Thoracic aorta (tissue), 2 donors: ENCODE measurements around the gene NAIF1. TPM values are rescaled to one million over a fixed set of nuclear protein-coding genes. Genes with fewer than 3 reads are reported as not detected.

ENCODE experiments used
- ATAC-seq: fragments of 150-250 bp; one replicate; pipeline ENCODE4 v1.8.0; 2017; ENCODE audit warnings: low read depth; ENCODE audit not compliant: insufficient number of reproducible peaks, low FRiP score
- DNase-seq: peaks from one replicate; pipeline ENCODE4 v3.0.0-alpha.2; 2020; ENCODE audit warnings: low spot score
- H3K27ac ChIP-seq, 2 donors: fragments of 200-600 bp; sonication (generic); 1 replicate in 1 of 2; 2 replicates in 1 of 2; pipeline ENCODE4 v1.5.1; 2016; ENCODE audit warnings: mild to moderate bottlenecking in 2 of 2, moderate library complexity in 2 of 2
- H3K27me3 ChIP-seq: fragments of 200-600 bp; sonication (generic); replicated peaks from 2 replicates; pipeline ENCODE4 v1.6.0; 2016; ENCODE audit warnings: mild to moderate bottlenecking; ENCODE audit not compliant: insufficient read depth
- H3K36me3 ChIP-seq: fragments of 200-600 bp; sonication (generic); one replicate; pipeline ENCODE4 v1.5.1; 2016
- H3K4me1 ChIP-seq, 2 donors: fragments of 200-600 bp; sonication (generic); 1 replicate in 1 of 2; 2 replicates in 1 of 2; pipeline versions ENCODE4 v1.5.1 to v1.6.0; 2016; ENCODE audit warnings: low read depth in 2 of 2, mild to moderate bottlenecking in 1 of 2; ENCODE audit not compliant: control insufficient read depth in 1 of 2
- H3K4me3 ChIP-seq: fragments of 200-600 bp; sonication (generic); 2 replicates; pipeline ENCODE4 v1.5.1; 2016; ENCODE audit warnings: mild to moderate bottlenecking
- H3K9me3 ChIP-seq: fragments of 200-600 bp; sonication (generic); 2 replicates; pipeline ENCODE4 v1.5.1; 2016
- total RNA-seq, 2 donors: library from RNA; depleted of rRNA; stranded (reverse); fragments of >200 nt; gene quantifications; one replicate each; pipeline versions ENCODE4 v1.1.0 to v1.2.3, GENCODE V29; 2016
- TF ChIP-seq, protein P1 (sequence below): fragments of 200-600 bp; sonication (generic); IDR thresholded peaks from one replicate; pipeline ENCODE4 v1.5.1; 2019; ENCODE audit warnings: antibody characterized with exemption

The NAIF1 gene
- total RNA-seq, 2 donors from 2014 or later, result 11.8 to 21.0 TPM

DNA sequence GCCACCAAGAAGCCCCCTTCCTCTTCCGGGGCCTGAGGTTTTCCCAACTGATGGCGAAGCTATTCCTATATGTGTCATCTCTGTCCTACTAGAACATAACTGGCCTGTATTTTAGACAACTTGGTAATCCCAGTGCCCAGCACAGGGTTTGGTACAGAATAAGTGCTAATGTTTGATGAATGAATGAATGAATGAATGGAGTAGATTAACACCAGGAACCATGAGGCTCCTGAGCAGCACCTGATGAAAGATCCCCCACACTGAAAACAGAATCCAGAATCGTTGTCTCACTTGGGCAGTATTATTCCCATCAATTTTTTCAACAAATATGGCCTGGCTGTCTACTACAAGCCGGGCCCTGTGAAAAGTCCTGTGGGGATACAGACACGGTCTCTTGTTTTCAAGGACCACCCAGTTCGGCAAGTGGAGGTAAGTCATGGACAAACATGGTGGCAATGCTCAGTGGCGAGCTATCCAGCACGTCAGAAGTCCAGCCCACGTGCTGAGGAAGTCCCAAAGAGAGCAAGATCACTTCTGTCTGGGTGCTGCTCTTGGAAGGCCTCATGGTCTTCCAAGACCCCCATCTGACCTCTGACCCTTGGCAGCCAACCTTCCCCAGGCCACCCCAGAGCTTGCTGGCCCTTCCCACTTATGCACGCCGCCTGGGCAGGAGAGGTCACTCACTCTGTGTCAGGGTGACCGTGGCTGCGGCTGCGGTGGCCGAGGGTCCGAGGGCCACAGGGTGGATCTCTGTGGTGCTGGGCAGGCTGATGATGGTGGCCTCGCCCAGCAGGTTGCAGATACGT is 1.0 kb downstream of the NAIF1 start:
- peaks cover 6% of the 10 kb centered on the region for H3K36me3 ChIP-seq
- H3K27ac ChIP-seq, result no peak overlapping the region
- no peak for DNase-seq
- peak overlapping the region; percentile 95 for H3K4me3 ChIP-seq
- H3K9me3 ChIP-seq, result no peaks in the 10 kb centered on the region
- H3K4me1 ChIP-seq, result peaks cover 16 to 36% of the 10 kb centered on the region in 2 donors
- H3K27me3 ChIP-seq, result no peaks in the 10 kb centered on the region
- TF ChIP-seq, protein P1, sequence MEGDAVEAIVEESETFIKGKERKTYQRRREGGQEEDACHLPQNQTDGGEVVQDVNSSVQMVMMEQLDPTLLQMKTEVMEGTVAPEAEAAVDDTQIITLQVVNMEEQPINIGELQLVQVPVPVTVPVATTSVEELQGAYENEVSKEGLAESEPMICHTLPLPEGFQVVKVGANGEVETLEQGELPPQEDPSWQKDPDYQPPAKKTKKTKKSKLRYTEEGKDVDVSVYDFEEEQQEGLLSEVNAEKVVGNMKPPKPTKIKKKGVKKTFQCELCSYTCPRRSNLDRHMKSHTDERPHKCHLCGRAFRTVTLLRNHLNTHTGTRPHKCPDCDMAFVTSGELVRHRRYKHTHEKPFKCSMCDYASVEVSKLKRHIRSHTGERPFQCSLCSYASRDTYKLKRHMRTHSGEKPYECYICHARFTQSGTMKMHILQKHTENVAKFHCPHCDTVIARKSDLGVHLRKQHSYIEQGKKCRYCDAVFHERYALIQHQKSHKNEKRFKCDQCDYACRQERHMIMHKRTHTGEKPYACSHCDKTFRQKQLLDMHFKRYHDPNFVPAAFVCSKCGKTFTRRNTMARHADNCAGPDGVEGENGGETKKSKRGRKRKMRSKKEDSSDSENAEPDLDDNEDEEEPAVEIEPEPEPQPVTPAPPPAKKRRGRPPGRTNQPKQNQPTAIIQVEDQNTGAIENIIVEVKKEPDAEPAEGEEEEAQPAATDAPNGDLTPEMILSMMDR, result no peak
- no peak for ATAC-seq

DNA sequence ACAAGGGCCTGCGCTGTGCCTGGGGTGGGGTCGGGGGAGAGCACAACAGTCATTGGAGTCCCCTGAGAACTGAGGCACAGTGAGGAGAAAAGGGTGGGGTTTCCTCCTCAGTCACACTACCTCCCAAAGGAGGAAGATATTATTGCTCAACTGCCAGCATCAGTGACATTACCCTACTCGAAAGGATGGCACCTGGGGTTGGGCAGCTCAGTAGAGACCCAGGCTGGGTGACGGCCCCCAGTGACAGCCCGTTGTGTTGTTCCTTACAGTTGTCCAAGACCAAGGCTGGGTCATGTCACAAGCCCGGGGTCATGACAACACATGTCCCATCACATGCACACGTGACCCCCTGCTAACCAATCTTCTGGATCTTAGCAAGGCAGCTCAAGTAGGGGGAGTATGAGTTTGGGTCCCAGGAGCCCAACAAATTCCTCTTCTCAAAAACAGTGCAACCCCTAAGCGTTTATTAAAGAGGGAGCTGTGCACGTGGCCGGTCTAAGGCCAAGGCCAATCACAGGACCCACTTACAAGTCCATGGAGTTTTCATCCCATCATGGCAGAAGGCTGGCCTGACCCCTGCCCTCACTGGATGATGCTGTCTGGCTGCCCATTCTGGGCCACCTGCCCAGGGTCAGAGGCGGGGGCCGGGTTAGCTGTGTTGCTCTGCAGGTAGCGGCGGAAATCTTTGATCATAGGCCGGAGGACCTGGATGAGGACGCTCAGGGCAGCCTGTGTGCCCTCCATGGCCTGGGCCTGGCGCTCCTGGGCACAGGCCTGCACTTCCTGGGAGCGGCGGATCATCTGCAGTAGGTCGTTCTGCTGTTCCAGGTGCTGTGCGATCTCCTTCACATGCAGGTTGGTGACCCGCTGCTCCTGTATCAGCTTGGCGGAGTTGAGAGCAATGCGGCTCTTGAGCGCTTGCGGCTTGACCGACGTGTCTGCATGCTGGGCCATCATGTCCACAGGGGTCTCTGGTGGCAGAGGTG is 4.0 kb downstream of the NAIF1 start:
- Histone ChIP-seq H3K36me3 (peaks cover 6% of the 10 kb centered on the region), H3K4me1 (peaks cover 14 to 20% of the 10 kb centered on the region in 2 donors), H3K27ac (no peak overlapping the region), H3K27me3 (no peaks in the 10 kb centered on the region), H3K4me3 (no peak overlapping the region), H3K9me3 (no peaks in the 10 kb centered on the region)
- TF ChIP-seq, protein P1, result no peak
- ATAC-seq (no peak), DNase-seq (no peak)

DNA sequence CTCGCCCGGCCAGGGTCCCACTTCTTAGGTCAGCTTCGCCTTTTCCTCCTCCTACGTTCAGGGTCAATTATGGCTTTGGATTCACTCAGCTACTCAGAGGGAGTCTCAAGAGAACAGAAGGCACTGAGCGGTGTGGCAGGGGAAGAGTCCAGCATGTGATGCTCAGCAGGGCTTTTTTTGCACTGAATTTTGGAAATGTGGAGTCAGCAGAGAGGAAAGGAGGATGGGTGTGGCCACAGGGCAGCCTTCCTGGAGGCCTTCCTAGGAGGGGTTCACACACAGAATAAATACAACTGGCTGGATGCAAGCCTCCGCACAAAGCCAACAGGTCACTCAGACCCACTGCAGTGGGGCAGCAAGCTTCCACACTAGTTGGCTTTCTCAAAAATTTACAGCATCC is 4.8 kb downstream of the NAIF1 start:
- DNase-seq (no peak), ATAC-seq (no peak)
- H3K4me1 ChIP-seq, result peaks cover 14 to 20% of the 10 kb centered on the region in 2 donors
- H3K27ac ChIP-seq, result no peak overlapping the region
- no peak overlapping the region for H3K4me3 ChIP-seq
- TF ChIP-seq, protein P1, result no peak
- H3K36me3 ChIP-seq, result peaks cover 6% of the 10 kb centered on the region
- H3K27me3 ChIP-seq, result no peaks in the 10 kb centered on the region
- H3K9me3 ChIP-seq, result no peaks in the 10 kb centered on the region

DNA sequence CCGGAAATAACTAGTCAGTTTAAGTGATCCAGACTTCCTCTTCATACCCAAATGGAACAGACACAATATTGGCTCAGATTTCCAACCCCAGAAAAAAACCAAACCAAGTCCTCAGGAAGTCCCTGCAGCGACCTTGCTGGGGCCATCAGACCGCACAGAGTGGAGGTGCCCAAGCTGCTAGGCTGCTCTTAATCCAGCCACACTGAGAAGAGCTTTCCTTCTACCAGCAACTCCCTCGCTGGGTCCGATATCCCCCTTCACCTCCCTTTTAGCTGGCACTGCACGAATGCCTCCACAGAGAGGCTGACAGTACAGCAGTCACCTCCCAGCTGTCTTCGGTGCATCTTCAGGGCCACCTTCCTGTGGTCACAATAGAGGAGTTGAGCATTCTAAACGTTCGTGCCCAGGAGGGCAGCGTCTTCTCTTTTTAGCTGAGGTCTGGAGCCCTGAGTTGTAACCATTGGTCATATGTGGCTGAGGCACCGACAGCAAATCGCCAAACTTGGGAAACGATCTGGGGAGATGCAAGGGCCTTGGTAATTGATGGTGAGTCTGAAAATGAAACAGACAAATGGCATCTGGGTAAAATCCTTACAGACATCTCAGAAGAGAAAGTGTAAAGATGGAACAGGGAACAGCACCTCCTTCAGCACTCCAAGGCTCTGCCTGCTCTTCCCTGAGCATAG is 5.7 kb downstream of the NAIF1 start:
- Histone ChIP-seq H3K9me3 (no peaks in the 10 kb centered on the region), H3K36me3 (peaks cover 6% of the 10 kb centered on the region), H3K27me3 (no peaks in the 10 kb centered on the region), H3K4me1 (peaks cover 9 to 16% of the 10 kb centered on the region in 2 donors), H3K27ac (no peak overlapping the region), H3K4me3 (no peak overlapping the region)
- TF ChIP-seq, protein P1, result no peak
- no peak for ATAC-seq
- DNase-seq, result no peak
